ENCODE data around the gene CNTNAP2.

- TF ChIP-seq POLR2A (IDR thresholded peaks at IDR 0.05; ENCODE audit: low read length) = no peak
- TF ChIP-seq GATA1 (IDR thresholded peaks at IDR 0.05; ENCODE audit: low read depth, low read length) = no peak
These were observed 2039.2 kb downstream of the CNTNAP2 start for GRCh38 chr7:148155826-148156225.
